NCI-H146 treated with DMSO at 0.1 percent for 48 hours (cell line): ENCODE data around the gene C3orf70.

Experiments
- DNase-seq: peaks from one replicate; lab custom pipeline; 2025; ENCODE audit not compliant: unreplicated experiment; lab: John Stamatoyannopoulos, UW

Gene C3orf70

DNA sequence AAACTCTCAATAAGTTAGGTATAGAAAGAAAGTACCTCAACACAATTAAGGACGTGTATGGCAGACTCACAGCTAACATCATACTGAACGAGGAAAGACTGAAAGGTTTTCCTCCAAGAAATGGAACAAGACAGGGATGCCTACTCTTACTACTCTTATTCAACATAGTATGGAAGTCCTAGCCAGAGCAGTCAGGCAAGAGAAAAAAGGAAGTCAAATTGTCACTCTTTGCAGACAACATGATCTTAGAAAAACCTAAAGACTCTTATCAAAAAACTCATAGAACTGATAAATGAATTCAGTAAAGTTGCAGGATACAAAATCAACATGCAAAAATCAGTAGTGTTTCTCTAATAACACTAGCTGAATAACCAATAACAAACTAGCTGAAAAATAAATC is 96.0 kb downstream of the C3orf70 start:
- no peak for DNase-seq

DNA sequence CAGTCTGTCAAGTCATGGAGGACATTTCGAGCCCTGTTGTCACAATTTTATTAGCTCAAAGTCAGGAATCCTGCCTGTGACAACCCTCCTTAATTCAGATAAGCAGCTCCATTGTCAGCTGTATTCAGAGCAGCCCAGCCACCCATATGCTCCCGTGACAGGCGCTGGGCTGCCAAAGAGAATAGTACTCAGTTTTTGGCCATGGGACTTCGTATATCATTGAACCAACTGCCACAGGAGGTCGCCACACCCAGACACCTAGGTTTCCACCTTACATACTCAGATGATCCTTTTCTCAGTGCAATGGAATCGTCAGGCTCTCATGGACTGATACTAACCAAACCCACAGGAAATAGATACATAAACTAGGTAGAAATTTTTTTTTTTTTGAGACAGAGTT is 100.2 kb downstream of the C3orf70 start:
- DNase-seq, result no peak

DNA sequence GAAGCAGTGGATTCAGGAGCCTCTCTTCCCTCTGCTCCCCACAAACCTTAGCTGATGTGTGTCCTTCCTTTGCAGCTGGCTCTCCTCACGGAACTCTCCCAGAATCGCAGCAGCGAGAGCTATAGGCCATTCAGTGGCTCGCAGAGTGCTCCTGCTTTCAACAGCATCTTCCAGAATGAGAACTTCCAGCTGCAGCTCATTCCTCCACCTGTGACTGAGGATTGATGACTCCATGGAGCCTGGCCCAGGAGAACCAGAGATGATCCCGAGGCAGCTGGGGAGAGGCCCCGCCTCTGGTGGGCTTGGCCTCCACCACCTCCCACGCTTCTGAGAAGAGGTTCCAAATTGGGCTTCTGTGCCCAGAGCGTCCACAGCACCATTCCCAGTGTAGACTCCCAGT is 101.1 kb downstream of the C3orf70 start:
- no peak for DNase-seq

DNA sequence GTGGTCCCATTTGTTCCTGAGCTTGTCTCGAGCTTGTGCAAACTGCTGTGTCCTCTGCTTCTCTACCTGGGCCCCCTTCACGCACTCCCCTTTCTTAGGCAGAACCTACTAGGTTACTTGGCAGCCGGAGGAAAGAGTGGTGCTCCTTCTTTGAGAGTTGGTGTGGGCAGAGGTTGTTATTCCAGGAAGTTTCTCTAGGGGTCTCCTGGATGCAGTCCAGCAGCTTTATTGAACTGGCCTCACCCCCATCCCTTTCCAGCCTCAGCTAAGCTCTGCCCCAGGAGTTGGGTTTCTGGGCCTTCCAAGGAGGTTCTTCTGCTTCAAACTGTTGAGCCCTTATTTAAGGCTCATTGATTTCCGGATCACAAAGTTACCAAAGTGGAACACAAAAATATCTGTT is 103.2 kb downstream of the C3orf70 start:
- DNase-seq, result no peak

DNA sequence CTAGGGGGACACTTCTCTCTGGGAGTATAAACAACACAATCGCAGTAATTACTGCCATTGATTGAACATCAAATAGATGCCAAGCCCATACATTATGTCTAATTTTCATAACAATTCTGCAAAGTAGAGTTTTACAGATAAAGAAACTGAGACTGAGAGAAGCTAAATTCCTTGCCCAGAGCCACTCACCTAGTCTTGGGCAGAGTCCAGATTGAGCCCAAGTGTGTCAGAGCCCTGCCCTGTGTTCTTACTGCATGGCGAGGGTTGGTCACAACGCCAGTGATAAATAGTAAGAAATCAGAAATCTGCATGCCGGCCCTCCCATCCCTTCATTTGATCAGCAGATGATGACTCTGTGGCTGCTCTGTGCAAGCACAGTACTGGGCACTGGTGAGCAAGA is 106.3 kb downstream of the C3orf70 start:
- no peak for DNase-seq

DNA sequence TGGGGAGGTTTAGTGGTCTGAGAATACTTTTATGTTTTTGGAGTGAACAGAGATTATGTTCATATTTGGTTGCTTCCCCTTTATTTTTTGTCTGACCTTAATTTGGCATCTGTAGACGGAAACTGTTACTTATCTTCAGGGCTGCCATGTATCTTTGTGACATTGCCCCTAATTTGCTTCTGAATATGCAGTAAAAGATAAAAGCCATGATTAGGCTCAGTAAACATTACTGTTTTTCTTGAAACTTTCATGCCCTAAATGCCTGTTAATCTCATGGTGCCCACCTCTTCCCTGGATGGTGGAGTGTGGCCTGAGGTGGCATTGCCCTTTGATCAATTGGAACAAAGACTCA is 106.7 kb downstream of the C3orf70 start:
- no peak for DNase-seq

DNA sequence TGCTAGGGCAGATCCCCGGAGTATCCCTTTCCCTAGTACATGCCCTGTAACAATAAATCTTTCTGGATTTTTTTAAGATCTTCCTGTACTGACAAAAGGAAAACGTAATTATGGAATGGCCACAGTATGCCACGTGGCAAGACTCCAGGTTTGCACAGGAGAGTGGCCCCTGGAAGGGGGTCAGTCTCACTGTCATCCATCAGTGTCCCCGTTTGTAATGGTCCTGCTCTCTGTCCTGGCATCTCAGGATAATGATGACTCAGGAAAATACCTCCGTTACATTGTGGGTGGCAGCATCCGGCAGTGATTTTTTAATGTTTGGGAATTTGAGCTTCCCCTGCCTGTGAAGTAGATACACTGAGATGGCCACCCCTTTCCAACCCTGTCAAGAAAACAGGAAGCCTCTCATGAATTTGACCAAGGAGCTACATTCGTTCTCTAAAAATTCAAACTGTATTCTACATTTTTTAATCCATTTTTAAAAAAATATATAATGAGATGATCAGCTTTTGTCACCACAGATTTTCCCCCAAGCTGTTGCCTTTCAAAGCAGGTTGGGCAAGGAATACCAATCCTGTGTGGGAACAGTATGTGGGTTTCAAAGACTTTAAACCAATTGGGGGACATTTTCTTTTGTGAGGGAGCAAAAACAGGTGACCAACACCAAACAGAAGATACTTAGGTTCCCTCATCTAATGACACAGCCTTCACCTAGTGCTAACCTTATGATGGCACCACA is 110.4 kb downstream of the C3orf70 start:
- no peak for DNase-seq

DNA sequence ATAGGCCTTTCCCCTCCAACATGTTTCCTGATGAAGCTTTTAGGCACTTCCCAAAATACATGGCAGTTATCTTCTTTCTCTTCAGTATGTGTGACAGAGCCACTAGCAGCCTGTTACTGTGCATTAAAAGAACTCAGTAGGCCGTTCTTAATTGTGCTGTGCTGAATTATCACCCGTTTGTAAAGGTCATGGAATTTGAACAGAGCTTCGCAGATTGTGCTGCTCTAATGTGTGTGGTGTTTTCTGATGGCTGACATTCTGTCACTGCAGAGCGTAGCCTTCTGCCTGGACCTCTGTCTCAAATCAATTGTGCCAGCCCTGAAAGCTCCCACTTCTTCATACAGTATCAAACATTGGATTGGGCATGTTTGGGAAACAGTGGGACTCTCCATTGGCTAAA is 111.3 kb downstream of the C3orf70 start:
- no peak for DNase-seq

DNA sequence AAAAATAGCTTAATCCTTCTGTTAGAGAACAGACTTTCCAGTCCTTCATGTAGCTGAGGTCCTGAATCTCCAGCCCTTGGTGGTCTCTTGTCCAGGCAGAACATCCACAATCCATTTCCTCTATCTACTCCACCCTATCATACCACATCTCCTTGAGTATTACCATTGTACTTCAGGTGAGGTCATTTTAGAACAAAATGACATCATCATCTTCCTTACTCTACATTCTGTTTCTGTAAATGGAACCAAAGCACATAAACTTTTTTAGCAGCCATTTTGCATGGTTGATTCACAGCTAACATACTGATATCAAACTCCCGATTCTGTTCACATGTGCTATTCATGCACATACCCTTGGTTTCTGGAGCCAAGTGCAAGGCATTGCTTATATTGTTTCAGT is 112.4 kb downstream of the C3orf70 start:
- DNase-seq, result no peak

DNA sequence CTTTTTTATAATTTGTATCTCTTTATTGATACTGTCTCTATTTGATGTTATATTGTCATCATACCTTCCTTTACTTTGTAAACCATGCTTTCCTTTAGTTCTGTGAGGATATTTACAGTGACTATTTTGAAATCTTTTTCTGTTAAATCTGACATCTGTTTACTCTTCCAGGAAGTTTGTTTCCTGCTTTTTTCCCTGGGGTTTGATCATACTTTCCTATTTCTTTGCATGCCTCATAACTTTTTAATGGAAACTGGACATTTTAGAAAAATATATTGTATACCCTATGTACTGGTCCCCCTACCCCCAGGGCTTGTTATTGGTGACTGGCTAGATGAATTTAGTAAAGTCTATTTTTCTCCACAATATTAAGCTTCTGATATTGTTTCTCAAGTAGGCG is 115.1 kb downstream of the C3orf70 start:
- DNase-seq, result no peak

DNA sequence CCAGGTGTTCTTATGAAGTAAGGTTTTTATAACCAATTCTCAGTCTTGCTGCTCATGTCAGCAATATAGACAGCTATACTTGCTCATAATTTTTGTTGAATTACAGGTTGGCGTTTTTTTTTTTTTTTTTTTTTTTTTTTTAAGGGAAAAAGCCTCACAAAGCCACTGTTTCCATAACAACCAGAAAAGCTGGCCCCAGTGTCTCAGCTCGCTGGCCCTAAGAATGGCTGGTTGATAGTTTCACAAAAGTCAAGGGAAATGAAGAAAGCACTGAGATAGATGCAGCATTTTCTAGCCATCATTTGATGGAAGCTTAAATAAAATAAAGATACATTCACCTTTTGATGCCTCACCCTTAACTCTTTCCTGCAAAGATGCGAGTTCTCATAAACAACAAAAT is 121.9 kb downstream of the C3orf70 start:
- no peak for DNase-seq

DNA sequence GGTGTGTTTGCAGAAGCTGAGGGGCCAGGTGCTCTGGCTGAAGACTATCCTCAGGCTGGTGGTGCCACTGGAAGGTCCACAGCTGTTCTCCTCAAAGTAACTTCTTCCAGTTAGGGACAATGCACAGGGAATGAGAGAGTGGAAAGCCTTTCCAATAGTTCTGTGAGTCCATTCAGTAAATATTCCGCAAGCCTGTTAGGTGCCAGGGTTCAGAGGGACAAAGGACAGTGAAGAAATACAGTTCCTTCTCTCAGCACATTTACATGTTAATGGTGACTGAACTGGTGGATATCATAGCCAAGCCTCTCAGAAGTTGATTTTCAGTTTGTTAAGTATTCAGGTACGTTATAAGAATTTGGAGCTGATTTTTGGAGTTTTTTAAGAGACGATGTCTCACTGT is 122.5 kb downstream of the C3orf70 start:
- DNase-seq, result no peak

DNA sequence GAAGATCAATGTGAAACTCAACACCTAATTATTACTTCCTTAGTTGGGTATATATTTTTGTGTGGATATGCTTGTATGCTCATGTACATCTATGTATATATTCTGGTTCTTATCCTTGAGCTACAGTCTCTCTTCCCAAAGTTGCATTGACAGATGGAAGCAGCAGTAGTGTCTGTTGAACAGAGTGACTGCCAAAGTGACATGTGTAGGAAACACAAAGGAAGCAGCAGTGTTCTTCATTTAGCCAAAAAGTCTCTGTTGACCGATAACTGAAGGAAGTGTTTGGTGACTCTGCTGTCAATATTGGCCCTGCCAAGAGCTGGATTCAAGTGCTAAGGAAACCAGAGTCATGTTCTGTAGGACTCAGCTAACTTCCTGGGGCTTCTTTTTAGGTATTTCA is 123.8 kb downstream of the C3orf70 start:
- DNase-seq, result no peak

DNA sequence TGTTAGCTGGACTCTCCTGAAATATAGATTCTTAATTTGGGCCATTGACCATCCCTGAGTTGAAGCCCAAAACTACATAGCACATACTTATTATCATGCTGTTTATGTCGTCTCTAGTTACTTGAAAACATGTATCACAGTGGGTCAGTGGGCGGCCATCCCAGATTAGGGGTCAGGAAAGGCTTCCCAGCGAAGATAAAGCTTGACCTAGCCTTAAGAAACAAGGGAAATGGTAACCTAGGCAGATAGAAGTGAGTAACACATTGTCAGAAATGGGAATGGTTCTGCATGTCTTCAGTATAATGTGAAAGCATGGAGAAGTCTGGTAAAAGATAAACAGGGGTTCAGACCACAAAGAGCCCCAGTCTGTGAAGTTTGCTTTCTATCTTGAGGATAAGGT is 124.7 kb downstream of the C3orf70 start:
- DNase-seq, result no peak
